ENCODE data around the gene RTP3.

- TF ChIP-seq POLR2A (IDR thresholded peaks at IDR 0.05): no peak
- TF ChIP-seq CTCF (IDR thresholded peaks at IDR 0.05): no peak
Measured at GRCh38 chr3:46485779-46486175, 12.0 kb upstream of the RTP3 start.

Data from body of pancreas (tissue), 4 donors.